Fibroblast of peridontal ligament (primary cell): Measurements from ENCODE around the gene VSTM2B.
"Not testable (repeated sequence)": the region's sequence is repeated elsewhere in the genome, so short reads cannot be mapped to it uniquely, and the experiment has no call there.

Experiments used
- DNase-seq: peaks from one replicate; pipeline ENCODE4 v3.0.0-alpha.2; 2010; ENCODE audit errors: extremely low read depth

VSTM2B gene

DNA sequence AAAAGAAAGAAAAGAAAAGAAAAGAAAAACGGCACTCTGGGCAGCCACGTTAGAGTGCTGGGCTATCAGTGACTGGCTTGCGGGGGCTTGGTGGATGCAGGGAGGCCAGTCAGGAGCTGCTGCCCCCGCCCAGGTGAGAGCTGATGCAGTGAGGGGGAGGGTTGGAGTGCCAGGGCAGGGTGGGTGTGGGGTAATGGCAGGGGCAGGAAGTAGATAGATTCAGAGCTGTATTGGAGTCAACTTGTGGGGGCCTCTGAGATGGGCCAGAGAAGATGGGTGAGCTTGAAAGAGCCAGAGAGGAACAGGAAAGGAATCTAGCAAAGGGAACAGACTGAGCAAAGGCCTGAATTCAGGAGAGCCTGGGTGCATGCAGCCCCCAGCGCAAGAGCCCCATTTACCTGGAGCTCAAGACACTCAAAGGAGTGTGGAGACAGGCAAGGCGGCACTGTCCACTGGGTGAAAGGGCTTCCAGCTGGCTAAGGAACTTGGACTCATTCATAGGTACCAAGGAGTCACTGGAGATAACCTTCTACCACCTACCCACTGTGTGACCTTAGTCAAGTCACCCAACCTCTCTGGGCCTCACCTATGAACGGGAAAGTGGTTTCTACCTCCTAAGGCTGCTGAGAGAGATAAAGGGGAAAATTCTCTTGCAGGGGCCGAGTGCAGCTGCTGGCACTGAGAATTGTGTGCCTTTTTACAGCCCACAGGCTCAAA is 20.2 kb downstream of the VSTM2B start:
- no peak for DNase-seq

GRCh38 chr19:29546583-29547190 is 20.9 kb downstream of the VSTM2B start:
- DNase-seq = no peak

DNA sequence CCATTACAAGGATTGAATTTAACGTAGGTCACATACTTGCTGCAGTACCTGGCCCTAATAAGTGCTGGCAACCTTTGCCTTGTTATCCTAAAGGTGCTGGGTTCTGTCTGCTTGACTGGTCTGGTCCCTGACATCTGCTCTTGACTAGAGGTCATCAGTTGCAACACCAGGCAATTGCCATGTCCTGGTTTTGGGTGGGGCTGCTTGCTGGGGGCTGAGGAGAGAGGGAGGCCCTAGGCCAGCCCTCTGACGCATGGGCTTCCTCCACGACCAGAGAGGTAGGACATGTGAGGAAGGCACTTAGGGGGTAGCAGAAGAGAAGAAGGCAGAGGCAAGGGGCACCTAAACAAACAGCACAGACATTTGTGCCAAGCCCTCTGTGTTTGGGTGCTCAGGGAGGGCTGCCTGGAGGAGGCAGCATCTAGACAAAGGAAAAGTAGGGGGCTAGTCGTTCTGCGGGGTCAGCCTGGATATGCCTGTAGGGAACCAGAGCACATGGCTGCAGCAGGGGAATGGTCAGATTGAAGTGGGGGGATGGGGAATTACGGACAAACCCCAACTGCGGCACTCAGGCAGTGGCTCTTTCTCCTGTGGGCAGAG is 21.7 kb downstream of the VSTM2B start:
- no peak for DNase-seq

DNA sequence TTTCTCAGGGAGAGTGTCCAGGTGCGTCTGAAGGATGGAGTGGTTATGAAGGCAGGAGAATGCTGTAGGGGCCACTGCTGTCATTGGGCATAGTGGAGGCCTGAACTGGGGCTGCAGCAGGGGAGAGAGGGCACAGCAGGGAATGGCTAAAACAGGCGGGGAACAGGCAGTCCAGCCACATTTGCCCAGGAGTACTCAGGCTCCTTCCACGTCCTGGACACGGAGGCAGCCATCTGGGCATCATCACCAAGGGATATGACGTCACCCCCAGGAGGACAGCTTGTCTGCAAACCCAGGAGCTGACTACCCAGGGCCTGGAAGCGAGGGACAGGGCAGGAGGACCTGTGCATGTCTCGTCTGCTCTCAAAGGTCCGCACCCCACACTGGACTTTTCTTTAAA is 22.2 kb downstream of the VSTM2B start:
- no peak for DNase-seq

- no peak for DNase-seq
Measured at GRCh38 chr19:29548483-29549085, 22.8 kb downstream of the VSTM2B start.

DNA sequence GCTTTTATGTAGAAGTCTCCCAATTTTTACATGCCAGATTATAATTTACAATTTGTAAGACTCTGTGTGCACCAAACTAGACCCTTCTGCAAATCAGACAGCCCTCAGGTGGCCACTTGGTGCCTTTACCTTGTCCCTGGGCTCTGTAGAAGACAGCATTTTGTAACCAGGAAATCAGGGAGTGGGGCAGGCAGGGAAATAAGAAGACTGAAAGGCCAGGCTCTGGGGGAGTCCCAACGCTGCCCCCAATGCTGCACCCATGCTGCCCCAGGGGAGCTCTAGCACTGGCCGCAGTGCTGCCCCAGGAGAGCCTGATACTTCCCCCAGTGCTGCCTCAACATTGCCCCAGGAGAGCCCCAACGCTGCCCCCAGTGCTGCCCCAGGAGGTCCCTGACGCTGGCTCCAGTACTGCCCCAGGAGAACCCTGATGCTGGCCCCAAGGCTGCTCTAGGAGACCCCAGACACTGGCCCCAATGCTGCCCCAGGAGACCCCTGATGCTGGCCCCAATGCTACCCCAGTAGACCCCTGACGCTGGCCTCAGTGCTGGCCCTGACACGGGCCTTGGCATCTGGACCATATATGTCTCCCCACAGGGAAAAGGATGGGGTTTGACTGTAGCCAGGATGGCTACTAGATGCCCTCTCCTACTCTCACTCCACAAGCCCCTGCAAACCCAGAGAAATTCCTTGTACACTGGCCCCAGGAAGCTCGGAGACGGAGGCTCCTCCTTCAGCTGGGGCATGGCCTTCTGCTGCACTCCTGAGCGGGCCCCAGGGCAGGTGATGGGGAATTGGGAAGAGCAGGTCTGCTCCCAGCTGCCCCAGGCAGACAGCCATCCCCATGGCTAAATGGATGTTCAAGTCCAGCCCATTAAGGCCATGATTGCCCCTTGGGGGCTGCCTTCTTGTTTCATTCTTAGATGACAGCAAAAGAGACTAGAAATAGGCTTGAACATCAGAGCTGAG is 23.6 kb downstream of the VSTM2B start:
- DNase-seq = no peak

DNA sequence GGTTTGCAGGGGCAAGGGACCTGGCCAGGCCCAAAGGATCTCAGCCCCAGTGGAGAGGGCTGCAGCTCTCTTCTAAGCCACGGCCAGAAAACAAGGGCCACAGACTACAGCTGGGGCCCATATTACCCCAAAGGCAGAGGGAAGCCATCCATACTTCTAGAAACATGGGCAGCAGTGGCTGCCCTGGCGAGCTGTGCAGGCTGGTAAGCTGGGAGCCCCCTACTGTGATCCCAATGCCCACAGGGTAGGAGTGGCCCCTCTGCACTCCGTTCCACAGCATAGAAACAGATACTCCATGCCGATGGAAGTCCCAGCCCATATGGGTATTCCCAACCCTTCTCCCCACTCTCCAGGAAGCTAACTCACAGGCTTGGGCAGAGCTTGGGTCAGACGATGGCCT is 25.1 kb downstream of the VSTM2B start:
- DNase-seq = no peak

- no peak for DNase-seq
Measured at GRCh38 chr19:29551774-29552173, 26.0 kb downstream of the VSTM2B start.

DNA sequence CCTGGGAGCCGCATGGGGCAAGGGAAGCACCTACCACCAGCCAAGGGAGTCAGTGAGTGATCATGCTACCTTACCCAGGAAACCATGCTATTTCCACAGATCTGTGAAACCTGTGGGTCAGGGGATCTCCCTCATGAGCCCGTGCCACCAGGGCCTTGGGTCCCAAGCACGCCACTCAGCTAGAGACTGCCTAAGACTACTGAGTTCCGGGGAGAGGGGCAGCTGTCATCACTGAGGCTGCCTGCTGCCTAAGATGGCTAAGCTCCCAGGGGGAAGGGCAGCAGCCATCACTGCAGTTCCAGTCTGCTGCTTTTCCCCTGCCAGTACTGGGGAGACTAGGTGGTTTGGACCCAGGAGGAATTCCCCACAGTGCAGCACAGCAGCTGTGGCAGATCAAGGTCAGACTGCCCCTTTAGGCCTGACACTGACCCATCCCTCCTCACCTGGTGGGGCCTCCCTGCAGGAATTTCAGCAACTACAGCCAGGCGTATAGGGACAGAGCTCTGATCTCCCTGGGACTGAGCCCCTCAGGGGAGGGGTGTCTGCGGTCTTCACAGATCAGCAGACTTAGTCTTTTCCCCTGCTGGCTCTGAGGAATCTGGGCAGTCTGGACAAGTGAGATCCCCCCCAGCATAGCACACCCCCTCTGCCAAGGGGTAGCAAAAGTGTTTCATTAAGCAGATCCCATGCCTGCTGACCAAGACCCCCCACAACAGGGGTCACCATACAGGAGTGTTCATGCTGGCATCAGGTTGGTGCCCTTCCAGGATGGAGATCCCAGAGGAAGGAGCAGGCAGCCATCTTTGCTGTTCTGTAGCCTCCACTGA is 26.9 kb downstream of the VSTM2B start:
- DNase-seq = no peak

DNA sequence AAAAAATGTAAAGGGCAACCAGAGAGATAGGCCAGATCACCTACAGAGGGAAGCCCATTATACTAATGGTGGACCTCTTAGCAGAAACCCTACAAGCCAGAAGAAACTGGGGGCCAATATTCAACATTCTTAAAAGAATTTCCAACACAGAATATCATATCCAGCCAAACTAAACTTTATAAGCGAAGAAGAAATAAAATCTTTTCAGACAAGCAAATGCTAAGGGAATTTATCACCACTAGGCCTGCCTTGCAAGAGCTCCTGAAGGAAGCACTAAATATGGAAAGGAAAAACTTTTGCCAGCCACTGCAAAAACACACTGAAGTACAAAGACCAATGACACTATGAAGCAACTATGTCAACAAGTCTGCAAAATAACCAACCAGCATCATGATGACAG is 28.4 kb downstream of the VSTM2B start:
- DNase-seq = no peak

DNA sequence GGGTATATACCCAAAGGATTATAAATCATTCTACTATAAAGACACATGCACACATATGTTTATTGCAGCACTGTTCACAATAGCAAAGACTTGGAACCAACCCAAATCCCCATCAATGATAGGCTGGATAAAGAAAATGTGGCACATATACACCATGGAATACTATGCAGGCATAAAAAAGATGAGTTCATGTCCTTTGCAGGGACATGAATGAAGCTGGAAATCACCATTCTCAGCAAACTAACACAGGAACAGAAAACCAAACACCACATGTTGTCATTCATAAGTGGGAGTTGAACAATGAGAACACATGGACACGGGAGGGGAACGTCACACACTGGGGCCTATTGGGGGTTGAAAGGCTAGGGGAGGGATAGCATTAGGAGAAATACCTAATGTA is 33.3 kb downstream of the VSTM2B start:
- not testable (repeated sequence) for DNase-seq

DNA sequence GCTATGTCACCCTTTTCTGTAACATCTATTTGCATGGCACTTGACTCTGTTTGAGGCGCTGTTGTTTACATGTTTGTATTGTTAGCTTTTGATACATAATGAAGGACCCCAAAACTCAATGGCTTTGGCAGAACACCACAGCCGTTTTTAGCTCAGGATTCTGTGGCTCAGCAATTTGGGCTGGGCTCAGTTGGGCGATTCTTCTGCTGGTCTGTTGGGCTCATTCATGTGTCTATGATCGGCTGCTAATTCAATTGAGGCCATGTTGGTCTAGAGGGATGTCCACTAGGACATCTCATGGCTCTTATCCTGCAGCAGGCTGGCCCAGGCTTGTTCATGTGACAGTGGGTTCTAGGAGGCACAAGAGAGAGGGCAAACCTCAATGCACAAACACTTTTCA is 33.9 kb downstream of the VSTM2B start:
- no peak for DNase-seq

DNA sequence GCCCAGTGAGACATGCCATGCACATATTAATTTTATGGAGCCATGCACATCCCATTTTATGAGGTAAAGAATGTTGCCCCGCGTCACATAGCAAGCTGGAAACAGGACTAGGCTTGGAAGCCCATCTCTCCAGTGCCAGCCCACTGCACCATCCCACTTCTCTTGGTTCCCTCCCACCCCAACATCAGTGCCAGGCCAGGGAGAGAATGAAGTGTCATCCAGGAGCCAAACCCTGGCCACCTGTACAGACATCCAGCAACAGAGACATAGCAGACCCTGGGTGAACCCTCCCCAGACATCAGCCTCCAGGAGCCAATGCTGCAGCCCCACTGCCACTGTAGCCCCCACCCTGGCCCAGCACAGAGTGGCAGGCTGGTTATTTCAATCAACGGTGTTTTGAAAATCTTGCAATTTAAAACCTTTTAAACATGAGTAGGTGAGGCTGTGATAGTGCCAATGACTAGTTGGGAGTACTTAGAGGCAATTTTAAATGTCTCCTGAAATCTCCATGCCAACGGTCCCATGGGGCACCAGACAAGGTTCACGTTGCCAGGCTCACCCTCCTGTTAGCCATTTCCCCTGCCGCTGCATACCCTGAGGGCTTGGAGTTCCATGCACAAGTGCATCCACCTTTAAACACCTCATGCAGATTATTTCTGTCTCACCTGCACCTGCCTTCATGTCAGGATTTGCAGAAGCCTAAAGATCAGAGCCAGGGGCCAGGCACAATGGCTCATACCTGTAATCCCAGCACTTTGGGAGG is 34.7 kb downstream of the VSTM2B start:
- DNase-seq = no peak

- no peak for DNase-seq
Measured at GRCh38 chr19:29561601-29562000, 35.8 kb downstream of the VSTM2B start.

- no peak for DNase-seq
Measured at GRCh38 chr19:29562299-29563297, 36.8 kb downstream of the VSTM2B start.

- DNase-seq = no peak
Measured at GRCh38 chr19:29563486-29564101, 37.8 kb downstream of the VSTM2B start.

DNA sequence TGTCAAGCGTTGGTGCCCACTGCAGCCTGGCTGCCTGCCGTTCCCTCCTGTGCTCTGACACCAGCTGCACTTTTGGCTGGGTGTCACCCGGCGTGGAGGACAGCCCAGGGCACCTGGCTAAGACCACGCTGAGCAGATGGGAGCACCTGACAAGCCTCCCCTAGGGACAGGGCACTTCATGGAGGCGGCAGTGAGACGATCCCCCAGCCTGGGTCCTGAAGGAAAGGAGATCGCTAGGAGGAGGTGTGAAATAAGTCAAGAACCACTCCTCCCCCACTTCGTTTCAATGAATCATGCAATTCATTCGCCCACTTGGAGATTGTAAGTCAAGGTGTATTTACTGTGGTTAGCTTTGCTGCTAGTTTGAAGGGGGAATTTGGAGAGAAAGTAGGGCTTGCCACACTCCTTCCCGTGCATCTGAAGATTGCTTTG is 38.8 kb downstream of the VSTM2B start:
- DNase-seq = no peak

DNA sequence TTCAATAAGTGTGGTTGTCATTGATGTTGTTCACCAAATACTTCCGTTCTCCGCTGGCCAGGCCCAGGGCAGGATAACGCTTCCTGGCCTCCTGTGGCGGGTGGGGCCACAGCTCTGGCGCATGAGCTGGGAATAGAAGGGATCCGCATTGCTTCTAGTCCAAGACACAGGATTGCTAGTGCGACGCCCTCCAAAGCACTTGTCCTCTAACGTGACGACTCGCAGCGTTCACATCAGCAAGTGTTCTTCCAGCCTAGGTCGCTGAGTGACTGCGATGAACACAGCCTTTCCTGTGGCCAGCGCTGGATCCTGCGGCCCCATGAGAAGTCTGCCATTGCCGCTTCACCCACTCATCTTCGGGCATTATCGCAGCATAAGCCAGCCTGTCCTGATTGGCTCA is 39.4 kb downstream of the VSTM2B start:
- DNase-seq = no peak
